OCI-LY7 (cell line): Measurements from ENCODE around the gene POLR1D. TPM values are rescaled to one million over a fixed set of nuclear protein-coding genes. Genes with fewer than 3 reads are reported as not detected.

ENCODE experiments used
- BruUV-seq: library from RNA; stranded (reverse); fragments of 400-500 nt; replicated peaks from 2 replicates; lab custom pipeline; 2021; lab: Mats Ljungman, UMichigan
- CTCF ChIA-PET: fragments of 300-600 bp; sonication (Branson Sonifier 250); formaldehyde crosslinking; loops from one replicate; lab custom pipeline; 2022; ENCODE audit warnings: antibody characterized with exemption; ENCODE audit not compliant: unreplicated experiment; lab: Charles Lee
- POLR2A ChIA-PET: fragments of 300-600 bp; sonication (Branson Sonifier 250); formaldehyde crosslinking; loops from one replicate; lab custom pipeline; 2022; ENCODE audit warnings: antibody characterized with exemption; lab: Charles Lee
- DNase-seq: peaks from one replicate; pipeline ENCODE4 v3.0.0-alpha.2; 2015; ENCODE audit warnings: low spot score
- H2AFZ ChIP-seq: fragments of 200-600 bp; sonication (generic), shearing (Covaris generic); 2 replicates; pipeline ENCODE4 v1.6.1; 2014; ENCODE audit warnings: mild to moderate bottlenecking, antibody characterized with exemption, low read length, moderate library complexity
- H3K27ac ChIP-seq: fragments of 200-600 bp; sonication (generic); 2 replicates; pipeline ENCODE4 v1.5.1; 2014; ENCODE audit warnings: mixed run types, low read depth, mild to moderate bottlenecking, moderate library complexity, low read length, inconsistent platforms; ENCODE audit not compliant: poor library complexity, severe bottlenecking
- H3K36me3 ChIP-seq: fragments of 200-600 bp; sonication (generic); 2 replicates; pipeline ENCODE4 v1.6.1; 2014; ENCODE audit warnings: mild to moderate bottlenecking, antibody characterized with exemption, low read length, moderate library complexity, mixed read lengths; ENCODE audit not compliant: insufficient read depth
- H3K4me1 ChIP-seq: fragments of 200-600 bp; sonication (generic); 2 replicates; pipeline ENCODE4 v1.5.1; 2014; ENCODE audit warnings: mild to moderate bottlenecking, low read length; ENCODE audit not compliant: insufficient read depth, poor library complexity, severe bottlenecking
- H3K4me2 ChIP-seq: fragments of 200-600 bp; sonication (generic); 2 replicates; pipeline ENCODE4 v1.6.1; 2014; ENCODE audit warnings: mild to moderate bottlenecking, low read length
- H3K4me3 ChIP-seq: fragments of 200-600 bp; sonication (generic); 2 replicates; pipeline ENCODE4 v1.5.1; 2014; ENCODE audit warnings: mild to moderate bottlenecking, low read depth, low read length; ENCODE audit not compliant: poor library complexity, severe bottlenecking
- H3K79me2 ChIP-seq: fragments of 200-600 bp; sonication (generic); 2 replicates; pipeline ENCODE4 v1.6.1; 2016; ENCODE audit warnings: low read depth, mild to moderate bottlenecking, low read length, moderate library complexity, mixed read lengths; ENCODE audit not compliant: insufficient read depth
- H3K9me2 ChIP-seq: fragments of 200-600 bp; sonication (generic); 2 replicates; pipeline ENCODE4 v1.6.1; 2016; ENCODE audit warnings: mild to moderate bottlenecking, low read length, mixed read lengths; ENCODE audit not compliant: insufficient read depth
- H3K9me3 ChIP-seq: fragments of 200-600 bp; sonication (generic); 2 replicates; pipeline ENCODE4 v1.6.1; 2014; ENCODE audit warnings: mild to moderate bottlenecking, mixed run types, low read length, mixed read lengths
- H4K20me1 ChIP-seq: fragments of 200-600 bp; sonication (generic); 2 replicates; pipeline ENCODE4 v1.6.1; 2014; ENCODE audit warnings: mild to moderate bottlenecking, antibody characterized with exemption, low read length, moderate library complexity, mixed read lengths; ENCODE audit not compliant: insufficient read depth
- EZH2phosphoT487 ChIP-seq: fragments of 200-600 bp; sonication (generic); IDR thresholded peaks from 2 replicates; pipeline ENCODE4 v1.6.1; 2018; ENCODE audit warnings: low read depth, borderline replicate concordance, mild to moderate bottlenecking, mixed run types, antibody characterized with exemption, low read length, moderate library complexity, mixed read lengths
- intact Hi-C: fragments of 100-400 bp; cut with micrococcal nuclease; formaldehyde crosslinking; loops from one replicate; pipeline ENCODE4 v1.10.0; 2022; ENCODE audit not compliant: unreplicated experiment
- total RNA-seq, 2 experiments: library from RNA; depleted of rRNA in 1 of 2; stranded (reverse); fragments of >200 nt in 1 of 2; shearing (Covaris generic) in 1 of 2; gene quantifications; 2 replicates each; pipeline ENCODE4 v1.2.3, GENCODE V29; 2014 to 2022
- TF ChIP-seq, protein P1 (sequence below): fragments of 200-600 bp; sonication (generic); conservative IDR thresholded peaks from 2 replicates; pipeline ENCODE4 v1.5.1; 2014; ENCODE audit warnings: mild to moderate bottlenecking, antibody characterized with exemption, low read length, moderate library complexity, mixed read lengths

Gene POLR1D
- total RNA-seq, 2 experiments from 2014 or later: 115 to 174 TPM

DNA sequence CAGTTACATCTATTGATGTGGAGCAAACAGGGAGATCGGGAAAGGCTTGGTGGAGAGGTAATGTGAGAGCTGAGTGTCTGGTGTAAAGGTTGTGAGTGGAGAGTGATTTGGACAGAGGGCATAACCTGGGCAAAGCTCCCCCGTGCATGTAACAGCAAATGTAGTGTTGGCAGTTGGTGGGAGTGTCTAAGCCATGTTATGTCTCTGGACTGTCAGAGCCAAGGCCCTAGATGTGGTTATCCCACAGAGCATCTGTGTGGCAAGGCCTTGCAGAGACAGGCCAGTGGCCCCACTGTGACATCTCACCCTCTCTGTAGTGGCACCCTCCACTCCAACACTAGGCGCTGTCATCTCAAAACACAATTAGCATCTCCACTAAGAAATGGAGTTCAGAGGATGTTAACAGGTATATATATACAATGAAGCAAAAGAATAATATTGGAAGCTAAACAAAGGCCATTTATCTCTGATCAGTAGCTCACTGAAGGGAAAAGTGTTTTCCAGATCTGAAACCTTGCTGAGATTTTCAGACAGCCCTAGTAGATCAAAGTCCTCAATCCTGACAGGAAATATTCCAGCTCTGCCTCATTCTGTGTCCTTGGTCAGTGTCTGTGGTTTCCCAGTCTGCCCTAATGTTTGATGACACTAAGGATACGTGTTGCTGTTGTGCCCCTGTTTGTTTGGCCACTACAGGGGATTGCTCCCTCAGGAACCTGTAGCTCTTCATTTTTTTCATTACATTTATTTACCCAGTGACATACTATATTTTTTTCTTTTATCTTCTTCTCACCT, 20.2 kb downstream of the POLR1D start:
- Histone ChIP-seq H3K27ac (no peak overlapping the region), H3K79me2 (peaks cover 100% of the 10 kb centered on the region), H3K9me3 (no peaks in the 10 kb centered on the region; the same call in 1 of the 2 replicates), H2AFZ (no peak overlapping the region), H4K20me1 (peaks cover 9% of the 10 kb centered on the region; the same call in 1 of the 2 replicates), H3K4me3 (no peak overlapping the region), H3K9me2 (no peaks in the 10 kb centered on the region), H3K36me3 (peaks cover 81% of the 10 kb centered on the region), H3K4me1 (no peaks in the 10 kb centered on the region), H3K4me2 (no peak overlapping the region)
- intact Hi-C loops: loop anchor here (10.0 kb wide), 1 partner anchor 97 kb away; no protein-coding TSS in a partner anchor
- TF ChIP-seq, protein P1, sequence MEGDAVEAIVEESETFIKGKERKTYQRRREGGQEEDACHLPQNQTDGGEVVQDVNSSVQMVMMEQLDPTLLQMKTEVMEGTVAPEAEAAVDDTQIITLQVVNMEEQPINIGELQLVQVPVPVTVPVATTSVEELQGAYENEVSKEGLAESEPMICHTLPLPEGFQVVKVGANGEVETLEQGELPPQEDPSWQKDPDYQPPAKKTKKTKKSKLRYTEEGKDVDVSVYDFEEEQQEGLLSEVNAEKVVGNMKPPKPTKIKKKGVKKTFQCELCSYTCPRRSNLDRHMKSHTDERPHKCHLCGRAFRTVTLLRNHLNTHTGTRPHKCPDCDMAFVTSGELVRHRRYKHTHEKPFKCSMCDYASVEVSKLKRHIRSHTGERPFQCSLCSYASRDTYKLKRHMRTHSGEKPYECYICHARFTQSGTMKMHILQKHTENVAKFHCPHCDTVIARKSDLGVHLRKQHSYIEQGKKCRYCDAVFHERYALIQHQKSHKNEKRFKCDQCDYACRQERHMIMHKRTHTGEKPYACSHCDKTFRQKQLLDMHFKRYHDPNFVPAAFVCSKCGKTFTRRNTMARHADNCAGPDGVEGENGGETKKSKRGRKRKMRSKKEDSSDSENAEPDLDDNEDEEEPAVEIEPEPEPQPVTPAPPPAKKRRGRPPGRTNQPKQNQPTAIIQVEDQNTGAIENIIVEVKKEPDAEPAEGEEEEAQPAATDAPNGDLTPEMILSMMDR: no peak
- no peak for TF ChIP-seq EZH2phosphoT487
- DNase-seq: no peak
- ChIA-PET CTCF (no interaction called here), POLR2A (interaction anchor here (0.6 to 3.2 kb wide), 8 partner anchors 7 to 128 kb away, joined by 3 to 13 read pairs (median 6); partner anchors contain the start of gene POLR1D)
- BruUV-seq: no TSS peak

DNA sequence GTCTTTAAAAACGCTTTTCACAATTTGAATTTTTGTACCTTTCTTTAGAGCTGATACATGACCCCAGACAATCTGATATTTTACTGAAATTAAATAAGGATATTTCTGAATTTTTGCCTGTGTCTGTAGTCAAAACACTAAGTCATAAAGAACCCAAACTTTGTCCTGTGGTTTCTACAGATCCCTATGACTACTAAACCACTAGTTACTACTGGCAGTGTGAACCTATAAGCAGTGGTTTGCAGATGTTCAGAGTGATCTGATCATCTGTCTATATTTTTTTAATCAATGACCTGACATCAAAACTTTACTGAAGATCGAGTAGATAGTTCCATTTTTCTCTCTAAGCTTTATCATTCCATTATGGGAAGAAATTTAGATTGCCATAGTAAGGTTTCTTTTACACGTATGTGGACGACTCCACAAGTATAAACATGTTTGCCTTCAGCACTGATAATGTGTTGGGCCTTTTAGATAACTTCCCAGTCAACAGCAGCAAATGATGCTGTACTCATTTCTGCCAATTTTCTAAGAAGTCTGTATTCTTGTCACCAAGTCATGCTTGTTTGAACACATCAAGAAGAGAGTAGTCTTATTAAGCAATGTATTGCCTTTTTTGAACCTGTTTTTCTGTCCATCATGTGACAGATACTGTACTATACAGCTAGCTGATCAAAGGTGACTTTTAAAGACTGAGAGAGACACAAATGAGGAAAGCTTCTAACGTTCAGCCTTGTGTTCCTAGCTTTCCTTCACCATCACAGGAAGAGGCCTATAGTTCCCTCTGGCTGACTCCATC, 21.8 kb downstream of the POLR1D start:
- Histone ChIP-seq H2AFZ (no peak overlapping the region), H3K36me3 (peaks cover 88% of the 10 kb centered on the region), H3K27ac (no peak overlapping the region), H3K9me2 (no peaks in the 10 kb centered on the region), H3K9me3 (peaks cover 4% of the 10 kb centered on the region; the same call in 1 of the 2 replicates), H3K4me3 (no peak overlapping the region), H3K4me1 (no peaks in the 10 kb centered on the region), H3K4me2 (no peak overlapping the region), H3K79me2 (peaks cover 98% of the 10 kb centered on the region), H4K20me1 (peaks cover 5% of the 10 kb centered on the region; the same call in 1 of the 2 replicates)
- TF ChIP-seq EZH2phosphoT487: no peak
- TF ChIP-seq, protein P1: no peak
- no peak for DNase-seq
- intact Hi-C loops: loop anchor here (10.0 kb wide), 1 partner anchor 99 kb away; no protein-coding TSS in a partner anchor
- ChIA-PET CTCF (interaction anchor here (0.8 kb wide), 1 partner anchor 11 kb away, joined by 3 read pairs; no protein-coding TSS in a partner anchor), POLR2A (interaction anchor here (0.6 to 3.2 kb wide), 7 partner anchors 11 to 124 kb away, joined by 3 to 13 read pairs (median 3); partner anchors contain the start of gene POLR1D)
- no TSS peak for BruUV-seq
